ENCODE data around the gene CLIC4. TPM values are rescaled to one million over a fixed set of nuclear protein-coding genes. Genes with fewer than 3 reads are reported as not detected.

CLIC4 gene
- total and polyA plus RNA-seq, 2 of the 8 experiments (the other 6 are each of a cell fraction or from before 2014, with no cell fraction given), result 77.5 to 293 TPM

GRCh38 chr1:24713176-24713575 lies 32.1 kb upstream of the CLIC4 start (continued):
- TF ChIP-seq GABPA (IDR thresholded peaks at IDR 0.05; ENCODE audit: borderline replicate concordance, insufficient read depth, low read length) (no peak), SP2 (IDR thresholded peaks at IDR 0.05; ENCODE audit: low read length) (no peak), POLR2AphosphoS5 (IDR thresholded peaks at IDR 0.05; ENCODE audit: low read depth, low read length) (no peak), GTF2F1 (IDR thresholded peaks at IDR 0.05; ENCODE audit: borderline replicate concordance, low read depth, low read length) (no peak), BCL11A (IDR thresholded peaks at IDR 0.05; ENCODE audit: low read depth in 2 of 2, low read length in 2 of 2) (no peak)
